ENCODE measurements around the gene RPL4. TPM values are rescaled to one million over a fixed set of nuclear protein-coding genes. Genes with fewer than 3 reads are reported as not detected.
"Not testable (repeated sequence)": the region's sequence is repeated elsewhere in the genome, so short reads cannot be mapped to it uniquely, and the experiment has no call there.

RPL4 gene
- total and polyA plus RNA-seq, 11 donors: 1,009 to 4,065 (median 1,364) TPM

GRCh38 chr15:66503780-66504562 is 684 bp downstream of the RPL4 start:
- intact Hi-C loops (cut with DNase I): loop anchor here in 2 of 10 donors (2.0 to 5.0 kb wide), 2 partner anchors 117 to 348 kb away; partner anchors contain the start of gene MAP2K1 (in 1 of the 2)
- no peak for TF ChIP-seq POLR2A (IDR thresholded peaks at IDR 0.05)
- TF ChIP-seq, protein P1, sequence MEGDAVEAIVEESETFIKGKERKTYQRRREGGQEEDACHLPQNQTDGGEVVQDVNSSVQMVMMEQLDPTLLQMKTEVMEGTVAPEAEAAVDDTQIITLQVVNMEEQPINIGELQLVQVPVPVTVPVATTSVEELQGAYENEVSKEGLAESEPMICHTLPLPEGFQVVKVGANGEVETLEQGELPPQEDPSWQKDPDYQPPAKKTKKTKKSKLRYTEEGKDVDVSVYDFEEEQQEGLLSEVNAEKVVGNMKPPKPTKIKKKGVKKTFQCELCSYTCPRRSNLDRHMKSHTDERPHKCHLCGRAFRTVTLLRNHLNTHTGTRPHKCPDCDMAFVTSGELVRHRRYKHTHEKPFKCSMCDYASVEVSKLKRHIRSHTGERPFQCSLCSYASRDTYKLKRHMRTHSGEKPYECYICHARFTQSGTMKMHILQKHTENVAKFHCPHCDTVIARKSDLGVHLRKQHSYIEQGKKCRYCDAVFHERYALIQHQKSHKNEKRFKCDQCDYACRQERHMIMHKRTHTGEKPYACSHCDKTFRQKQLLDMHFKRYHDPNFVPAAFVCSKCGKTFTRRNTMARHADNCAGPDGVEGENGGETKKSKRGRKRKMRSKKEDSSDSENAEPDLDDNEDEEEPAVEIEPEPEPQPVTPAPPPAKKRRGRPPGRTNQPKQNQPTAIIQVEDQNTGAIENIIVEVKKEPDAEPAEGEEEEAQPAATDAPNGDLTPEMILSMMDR (IDR thresholded peaks at IDR 0.05): no peak
- no peak for ATAC-seq

DNA sequence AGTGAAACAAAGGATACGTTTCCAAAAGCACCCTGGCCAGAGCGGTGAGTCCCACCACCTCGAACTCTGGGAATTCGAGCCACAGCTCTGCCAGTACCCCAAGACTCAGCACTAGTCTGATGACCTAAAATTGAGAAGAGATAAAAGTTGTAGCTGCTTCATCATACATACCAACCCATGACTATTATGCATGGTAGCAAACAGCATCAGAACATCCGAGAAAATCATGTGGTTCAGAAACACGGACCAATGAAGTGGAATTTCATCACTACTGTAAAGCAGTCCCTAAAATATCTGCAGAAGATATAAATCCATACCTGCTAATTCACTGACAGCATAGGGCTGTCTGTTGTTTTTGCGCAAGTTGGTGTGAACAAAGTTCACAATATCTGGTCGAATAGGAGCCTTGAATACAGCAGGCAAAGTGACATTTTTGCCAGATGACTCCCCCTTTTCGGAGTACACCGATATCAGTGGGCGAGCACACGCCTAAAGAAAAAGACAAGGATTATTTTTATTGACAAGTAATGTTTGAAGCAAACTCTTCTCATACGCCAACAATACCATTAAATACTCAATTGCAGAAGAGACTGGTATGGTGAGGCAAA is 1.5 kb downstream of the RPL4 start:
- DNase-seq, H3K9me3 ChIP-seq, ATAC-seq, H3K27me3 ChIP-seq: not testable (repeated sequence)
- H3K4me1 ChIP-seq: peaks cover 7 to 46% (median 26%) of the 10 kb centered on the region in 12 donors
- peak overlapping the region in 2 of 12 donors; percentile 91 to 97 for H3K27ac ChIP-seq
- WGBS, 4 donors: 55 to 61% (median 58%) methylated on average over 13 of the region's 13 CpGs
- intact Hi-C loops (cut with DNase I): loop anchor here in 1 of 10 donors (5.0 kb wide), 1 partner anchor 349 kb away; no protein-coding TSS in a partner anchor
- H3K4me3 ChIP-seq: peak overlapping the region in 11 of 12 donors; percentile 66 to 96 (median 89)
- peaks cover 0 to 53% (median 51%) of the 10 kb centered on the region in 9 donors for H3K36me3 ChIP-seq

More at GRCh38 chr15:66503780-66504562, 684 bp downstream of the RPL4 start:
- DNase-seq: no peak
- Histone ChIP-seq H3K9me3 (no peaks in the 10 kb centered on the region), H3K27ac (peak overlapping the region; percentile 82 to 97 (median 91)), H3K4me1 (peaks cover 7 to 42% (median 23%) of the 10 kb centered on the region in 12 donors), H3K27me3 (no peaks in the 10 kb centered on the region), H3K36me3 (peaks cover 0 to 45% (median 43%) of the 10 kb centered on the region in 9 donors), H3K4me3 (peak overlapping the region; percentile 47 to 96 (median 86))
- WGBS, 4 donors: 0 to 1% (median 1%) methylated on average over 12 of the region's 12 CpGs

- peaks cover 7 to 51% (median 30%) of the 10 kb centered on the region in 12 donors for H3K4me1 ChIP-seq
These were observed 2.2 kb downstream of the RPL4 start for GRCh38 chr15:66502491-66502890.

GRCh38 chr15:66500346-66500745 is 4.3 kb downstream of the RPL4 start:
- intact Hi-C loops (cut with DNase I): loop anchor here in 1 of 10 donors (5.0 kb wide), 1 partner anchor 352 kb away; no protein-coding TSS in a partner anchor
- not testable (repeated sequence) for H3K9me3 ChIP-seq, H3K27me3 ChIP-seq, H3K27ac ChIP-seq, DNase-seq, ATAC-seq, H3K4me3 ChIP-seq
- Histone ChIP-seq H3K4me1 (peaks cover 11 to 56% (median 36%) of the 10 kb centered on the region in 12 donors), H3K36me3 (peaks cover 0 to 63% (median 60%) of the 10 kb centered on the region in 9 donors)
- WGBS, 4 donors: 79 to 85% (median 81%) methylated on average over 7 of the region's 7 CpGs

More at GRCh38 chr15:66502491-66502890, 2.2 kb downstream of the RPL4 start:
- DNase-seq: no peak
- peaks cover 0 to 57% (median 53%) of the 10 kb centered on the region in 9 donors for H3K36me3 ChIP-seq
- 79 to 84% (median 83%) methylated on average over 10 of the region's 10 CpGs for WGBS, 4 donors
- no peak for TF ChIP-seq POLR2A (IDR thresholded peaks at IDR 0.05)
- TF ChIP-seq, protein P1 (IDR thresholded peaks at IDR 0.05): no peak
- H3K9me3 ChIP-seq: no peaks in the 10 kb centered on the region
- no peak for ATAC-seq
- no peak overlapping the region for H3K27ac ChIP-seq
- H3K4me3 ChIP-seq: peak overlapping the region in 1 of 12 donors; percentile 76
- intact Hi-C loops (cut with DNase I): loop anchor here in 1 of 10 donors (5.0 kb wide), 1 partner anchor 350 kb away; no protein-coding TSS in a partner anchor
- no peaks in the 10 kb centered on the region for H3K27me3 ChIP-seq
